ENCODE measurements around the gene SLC22A1. TPM values are rescaled to one million over a fixed set of nuclear protein-coding genes. Genes with fewer than 3 reads are reported as not detected.

SLC22A1 gene
- total RNA-seq, 1 experiment from 2014 or later, result 0.98 TPM

DNA sequence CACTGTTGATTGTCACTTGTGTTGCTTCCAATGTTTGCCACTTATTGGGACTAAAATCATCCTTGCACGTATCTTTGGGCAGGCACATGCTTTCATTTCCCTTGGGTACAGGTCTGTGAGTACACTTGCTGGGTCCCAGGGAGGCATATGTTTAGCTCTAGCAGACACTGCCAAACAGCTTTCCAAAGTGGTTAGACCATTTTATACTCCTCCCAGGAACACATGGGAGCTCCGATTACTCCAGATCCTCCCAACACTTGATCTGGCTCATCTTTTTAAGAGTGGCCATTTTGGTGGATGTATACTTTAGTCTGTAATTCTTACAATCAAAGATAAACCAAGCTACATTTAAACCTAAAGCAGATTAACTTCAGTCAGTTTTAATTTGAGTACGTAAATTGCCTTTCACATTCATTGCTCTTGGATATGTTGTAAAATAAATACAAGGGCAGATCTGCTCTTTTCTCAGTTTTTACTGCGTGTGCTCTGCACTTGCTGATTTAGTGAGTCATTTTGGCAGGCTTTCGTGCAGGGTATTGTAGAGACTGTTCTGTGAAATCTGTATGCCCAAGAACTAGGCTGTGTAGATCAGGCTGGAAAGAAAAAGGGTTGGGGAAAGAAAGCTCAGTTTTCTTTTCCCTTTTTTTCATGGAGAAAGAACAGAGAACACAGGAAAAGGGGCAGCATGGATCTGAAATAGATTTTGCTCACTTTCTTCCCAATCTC lies 19.5 kb downstream of the SLC22A1 start:
- BruUV-seq (replicated peaks), result no TSS peak

DNA sequence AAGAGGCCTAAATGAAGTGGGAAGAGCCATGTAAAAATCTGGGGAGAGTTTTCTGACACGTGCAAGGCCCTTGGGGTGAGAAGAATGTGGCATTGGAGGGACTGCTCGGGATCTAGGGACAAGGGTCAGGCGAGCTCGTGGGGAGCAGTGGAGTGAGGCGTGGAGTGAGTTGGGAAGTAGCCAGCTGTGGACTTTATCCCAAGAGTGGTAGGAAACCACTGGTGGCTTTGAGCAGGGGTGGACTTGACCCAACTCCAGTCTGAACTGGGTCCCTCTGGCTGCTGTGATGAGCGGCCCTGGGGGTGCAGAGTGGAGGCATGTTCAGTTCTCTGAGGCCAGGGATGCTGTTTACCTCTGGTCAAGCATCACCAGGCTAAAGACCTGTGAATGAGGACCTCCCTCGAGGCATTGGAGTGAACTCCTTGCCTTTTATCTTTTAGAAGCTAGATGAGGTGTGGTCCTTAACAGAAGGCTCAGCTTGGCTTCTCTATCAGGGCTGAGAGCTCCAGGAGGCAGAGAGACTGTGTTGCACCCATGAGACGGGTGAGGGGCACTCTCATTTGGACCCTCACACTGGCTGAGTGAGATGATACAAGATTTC lies 20.6 kb downstream of the SLC22A1 start:
- Histone ChIP-seq H3K27ac (ENCODE audit: low read length) (no peak overlapping the region), H3K4me1 (ENCODE audit: control insufficient read depth, insufficient read depth, low read length) (no peaks in the 10 kb centered on the region), H3K4me3 (ENCODE audit: low read depth in 2 of 2, low read length in 2 of 2) (no peak overlapping the region), H3K9me3 (ENCODE audit: control insufficient read depth, insufficient read depth, low read depth, low read length) (no peaks in the 10 kb centered on the region), H3K36me3 (ENCODE audit: control insufficient read depth, insufficient read depth, low read length) (no peaks in the 10 kb centered on the region), H3K27me3 (ENCODE audit: control insufficient read depth, insufficient read depth, low read length) (no peaks in the 10 kb centered on the region)
- no TSS peak for BruUV-seq (replicated peaks)
- TF ChIP-seq, protein P1, sequence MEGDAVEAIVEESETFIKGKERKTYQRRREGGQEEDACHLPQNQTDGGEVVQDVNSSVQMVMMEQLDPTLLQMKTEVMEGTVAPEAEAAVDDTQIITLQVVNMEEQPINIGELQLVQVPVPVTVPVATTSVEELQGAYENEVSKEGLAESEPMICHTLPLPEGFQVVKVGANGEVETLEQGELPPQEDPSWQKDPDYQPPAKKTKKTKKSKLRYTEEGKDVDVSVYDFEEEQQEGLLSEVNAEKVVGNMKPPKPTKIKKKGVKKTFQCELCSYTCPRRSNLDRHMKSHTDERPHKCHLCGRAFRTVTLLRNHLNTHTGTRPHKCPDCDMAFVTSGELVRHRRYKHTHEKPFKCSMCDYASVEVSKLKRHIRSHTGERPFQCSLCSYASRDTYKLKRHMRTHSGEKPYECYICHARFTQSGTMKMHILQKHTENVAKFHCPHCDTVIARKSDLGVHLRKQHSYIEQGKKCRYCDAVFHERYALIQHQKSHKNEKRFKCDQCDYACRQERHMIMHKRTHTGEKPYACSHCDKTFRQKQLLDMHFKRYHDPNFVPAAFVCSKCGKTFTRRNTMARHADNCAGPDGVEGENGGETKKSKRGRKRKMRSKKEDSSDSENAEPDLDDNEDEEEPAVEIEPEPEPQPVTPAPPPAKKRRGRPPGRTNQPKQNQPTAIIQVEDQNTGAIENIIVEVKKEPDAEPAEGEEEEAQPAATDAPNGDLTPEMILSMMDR (IDR thresholded peaks at IDR 0.05), result no peak
- TF ChIP-seq POLR2AphosphoS5 (IDR thresholded peaks at IDR 0.05; ENCODE audit: low read depth, low read length) (no peak), SIN3A (IDR thresholded peaks at IDR 0.05; ENCODE audit: borderline replicate concordance, insufficient read depth, low read depth, low read length) (no peak), TCF7L2 (IDR thresholded peaks at IDR 0.05; ENCODE audit: low read depth, low read length) (no peak)
- TF ChIP-seq, protein P2, sequence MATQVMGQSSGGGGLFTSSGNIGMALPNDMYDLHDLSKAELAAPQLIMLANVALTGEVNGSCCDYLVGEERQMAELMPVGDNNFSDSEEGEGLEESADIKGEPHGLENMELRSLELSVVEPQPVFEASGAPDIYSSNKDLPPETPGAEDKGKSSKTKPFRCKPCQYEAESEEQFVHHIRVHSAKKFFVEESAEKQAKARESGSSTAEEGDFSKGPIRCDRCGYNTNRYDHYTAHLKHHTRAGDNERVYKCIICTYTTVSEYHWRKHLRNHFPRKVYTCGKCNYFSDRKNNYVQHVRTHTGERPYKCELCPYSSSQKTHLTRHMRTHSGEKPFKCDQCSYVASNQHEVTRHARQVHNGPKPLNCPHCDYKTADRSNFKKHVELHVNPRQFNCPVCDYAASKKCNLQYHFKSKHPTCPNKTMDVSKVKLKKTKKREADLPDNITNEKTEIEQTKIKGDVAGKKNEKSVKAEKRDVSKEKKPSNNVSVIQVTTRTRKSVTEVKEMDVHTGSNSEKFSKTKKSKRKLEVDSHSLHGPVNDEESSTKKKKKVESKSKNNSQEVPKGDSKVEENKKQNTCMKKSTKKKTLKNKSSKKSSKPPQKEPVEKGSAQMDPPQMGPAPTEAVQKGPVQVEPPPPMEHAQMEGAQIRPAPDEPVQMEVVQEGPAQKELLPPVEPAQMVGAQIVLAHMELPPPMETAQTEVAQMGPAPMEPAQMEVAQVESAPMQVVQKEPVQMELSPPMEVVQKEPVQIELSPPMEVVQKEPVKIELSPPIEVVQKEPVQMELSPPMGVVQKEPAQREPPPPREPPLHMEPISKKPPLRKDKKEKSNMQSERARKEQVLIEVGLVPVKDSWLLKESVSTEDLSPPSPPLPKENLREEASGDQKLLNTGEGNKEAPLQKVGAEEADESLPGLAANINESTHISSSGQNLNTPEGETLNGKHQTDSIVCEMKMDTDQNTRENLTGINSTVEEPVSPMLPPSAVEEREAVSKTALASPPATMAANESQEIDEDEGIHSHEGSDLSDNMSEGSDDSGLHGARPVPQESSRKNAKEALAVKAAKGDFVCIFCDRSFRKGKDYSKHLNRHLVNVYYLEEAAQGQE (IDR thresholded peaks at IDR 0.05; ENCODE audit: insufficient read depth in 1 of 2, low read depth in 2 of 2, low read length in 1 of 2), result no peak
- in situ Hi-C loops (cut with HindIII; ENCODE audit: low pct_unique_long_range_greater_than_20kb, low sequenced_read_pairs), result no loop called here
- CTCF ChIA-PET, result no interaction called here
- intact Hi-C loops (cut with micrococcal nuclease; ENCODE audit: unreplicated experiment), result no loop called here
- POLR2A ChIA-PET, result no interaction called here
- DNase-seq (ENCODE audit: low read depth, low spot score) (no peak), ATAC-seq (no peak)

More for the DNA sequence above, 19.5 kb downstream of the SLC22A1 start:
- Histone ChIP-seq H3K9me3 (ENCODE audit: control insufficient read depth, insufficient read depth, low read depth, low read length) (no peaks in the 10 kb centered on the region), H3K4me3 (ENCODE audit: low read depth in 2 of 2, low read length in 2 of 2) (no peak overlapping the region), H3K27ac (ENCODE audit: low read length) (no peak overlapping the region), H3K36me3 (ENCODE audit: control insufficient read depth, insufficient read depth, low read length) (no peaks in the 10 kb centered on the region), H3K27me3 (ENCODE audit: control insufficient read depth, insufficient read depth, low read length) (no peaks in the 10 kb centered on the region), H3K4me1 (ENCODE audit: control insufficient read depth, insufficient read depth, low read length) (no peaks in the 10 kb centered on the region)
- ChIA-PET POLR2A (no interaction called here), CTCF (no interaction called here)
- ATAC-seq (no peak), DNase-seq (ENCODE audit: low read depth, low spot score) (no peak)
- TF ChIP-seq, protein P2 (IDR thresholded peaks at IDR 0.05; ENCODE audit: insufficient read depth in 1 of 2, low read depth in 2 of 2, low read length in 1 of 2), result no peak
- TF ChIP-seq, protein P1 (IDR thresholded peaks at IDR 0.05), result no peak
- TF ChIP-seq TCF7L2 (IDR thresholded peaks at IDR 0.05; ENCODE audit: low read depth, low read length) (no peak), POLR2AphosphoS5 (IDR thresholded peaks at IDR 0.05; ENCODE audit: low read depth, low read length) (no peak), SIN3A (IDR thresholded peaks at IDR 0.05; ENCODE audit: borderline replicate concordance, insufficient read depth, low read depth, low read length) (no peak)
- intact Hi-C loops (cut with micrococcal nuclease; ENCODE audit: unreplicated experiment), result no loop called here
- in situ Hi-C loops (cut with HindIII; ENCODE audit: low pct_unique_long_range_greater_than_20kb, low sequenced_read_pairs), result no loop called here

All from Panc1 (cell line).